HG02938 (cell line): ENCODE results near the gene THAP12.
"Not testable (repeated sequence)": the region's sequence is repeated elsewhere in the genome, so short reads cannot be mapped to it uniquely, and the experiment has no call there.

Experiments
- ATAC-seq: cut with Tn5 transposase; IDR thresholded peaks from one replicate; pipeline ENCODE4 v1.9.1; 2021; ENCODE audit warnings: mild to moderate bottlenecking, moderate library complexity; ENCODE audit not compliant: unreplicated experiment

Gene THAP12, protein sequence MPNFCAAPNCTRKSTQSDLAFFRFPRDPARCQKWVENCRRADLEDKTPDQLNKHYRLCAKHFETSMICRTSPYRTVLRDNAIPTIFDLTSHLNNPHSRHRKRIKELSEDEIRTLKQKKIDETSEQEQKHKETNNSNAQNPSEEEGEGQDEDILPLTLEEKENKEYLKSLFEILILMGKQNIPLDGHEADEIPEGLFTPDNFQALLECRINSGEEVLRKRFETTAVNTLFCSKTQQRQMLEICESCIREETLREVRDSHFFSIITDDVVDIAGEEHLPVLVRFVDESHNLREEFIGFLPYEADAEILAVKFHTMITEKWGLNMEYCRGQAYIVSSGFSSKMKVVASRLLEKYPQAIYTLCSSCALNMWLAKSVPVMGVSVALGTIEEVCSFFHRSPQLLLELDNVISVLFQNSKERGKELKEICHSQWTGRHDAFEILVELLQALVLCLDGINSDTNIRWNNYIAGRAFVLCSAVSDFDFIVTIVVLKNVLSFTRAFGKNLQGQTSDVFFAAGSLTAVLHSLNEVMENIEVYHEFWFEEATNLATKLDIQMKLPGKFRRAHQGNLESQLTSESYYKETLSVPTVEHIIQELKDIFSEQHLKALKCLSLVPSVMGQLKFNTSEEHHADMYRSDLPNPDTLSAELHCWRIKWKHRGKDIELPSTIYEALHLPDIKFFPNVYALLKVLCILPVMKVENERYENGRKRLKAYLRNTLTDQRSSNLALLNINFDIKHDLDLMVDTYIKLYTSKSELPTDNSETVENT

DNA sequence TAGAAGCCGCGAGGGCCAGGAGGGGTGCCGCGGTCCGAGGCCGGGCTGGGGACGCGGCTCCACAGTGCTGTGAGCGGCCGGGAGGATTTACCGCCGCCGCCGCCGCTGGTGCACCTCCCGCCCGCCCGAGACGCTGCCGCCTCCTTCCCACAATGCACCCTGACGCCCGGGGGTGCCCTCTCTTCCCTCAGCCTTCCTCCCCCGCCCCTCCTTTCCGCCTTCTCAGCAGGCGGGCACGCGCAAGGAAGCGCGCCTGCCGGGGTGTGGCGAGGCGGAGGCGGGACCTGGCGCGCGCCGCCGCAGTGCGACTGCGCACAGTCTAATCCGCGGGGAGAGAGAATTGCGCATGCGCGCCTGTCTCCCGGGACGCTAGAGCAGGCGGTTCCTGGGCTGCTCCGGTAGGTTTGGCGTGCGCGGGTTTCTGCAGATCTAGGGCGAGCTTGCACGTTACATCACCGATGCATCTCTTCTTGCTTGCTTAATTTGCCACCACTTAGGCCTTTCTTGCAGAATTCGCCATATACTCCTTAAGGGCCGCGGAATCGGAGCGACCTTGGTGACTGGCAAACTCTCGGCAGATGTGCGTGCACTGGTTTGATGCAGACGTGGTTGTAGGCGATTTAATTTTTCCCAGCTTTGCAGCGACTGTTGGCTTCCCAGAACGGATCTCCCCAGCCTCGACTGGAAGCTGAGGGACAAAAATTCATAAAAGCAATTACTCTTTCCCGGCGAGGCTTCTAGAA, at the start of gene THAP12, which contains the start of gene GVQW3:
TSS of gene THAP12 (minus strand) at position 156 of the 743 bp plus-strand sequence. CDS start 296 bp downstream, outside the sequence.
TSS of gene GVQW3 (plus strand) at position 347 of the 743 bp plus-strand sequence. CDS start 506 bp downstream, outside the sequence.
- peak; percentile 69 for ATAC-seq

GRCh38 chr11:76426660-76427059, 45.7 kb upstream of the THAP12 start:
- no peak for ATAC-seq

GRCh38 chr11:76424891-76425290, 44.0 kb upstream of the THAP12 start:
- no peak for ATAC-seq

DNA sequence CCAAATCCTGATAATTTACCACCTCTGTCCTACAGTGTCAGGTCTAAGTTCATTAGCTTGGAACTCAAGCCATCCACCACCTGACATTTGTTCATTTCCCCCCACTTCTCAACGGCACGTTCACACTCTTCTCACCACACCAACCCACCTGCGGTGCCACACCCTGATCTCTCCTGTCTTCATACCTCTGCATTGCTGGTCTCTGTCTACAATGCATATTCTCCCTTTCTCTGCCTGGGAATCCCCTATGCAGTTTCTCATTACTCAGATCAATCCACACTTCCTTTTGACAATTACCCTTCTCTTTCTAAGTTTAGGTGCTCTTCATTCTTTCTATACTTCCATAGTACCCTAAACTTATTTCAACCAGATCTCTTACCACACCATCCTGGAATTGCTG, 43.4 kb upstream of the THAP12 start:
- ATAC-seq: peak; percentile 54

DNA sequence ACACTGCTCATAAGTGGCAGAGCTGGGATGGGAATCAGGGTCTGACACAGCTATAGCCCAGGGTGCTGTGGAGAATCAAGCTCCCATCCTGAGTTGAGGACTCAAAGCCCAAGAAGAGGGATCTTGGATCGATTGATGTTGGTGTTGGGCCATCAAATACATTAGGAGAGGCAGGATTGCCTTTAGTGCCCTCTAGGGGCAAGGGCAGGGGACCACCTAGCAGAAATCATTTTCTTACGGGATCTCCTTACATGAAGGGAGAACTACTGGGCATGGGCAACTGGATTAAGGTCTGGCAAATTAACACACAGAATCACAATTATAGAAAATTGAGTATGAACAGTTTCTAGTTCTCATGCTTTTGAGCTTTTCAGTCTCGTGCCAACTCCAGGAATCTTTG, 39.0 kb upstream of the THAP12 start:
- ATAC-seq: no peak

DNA sequence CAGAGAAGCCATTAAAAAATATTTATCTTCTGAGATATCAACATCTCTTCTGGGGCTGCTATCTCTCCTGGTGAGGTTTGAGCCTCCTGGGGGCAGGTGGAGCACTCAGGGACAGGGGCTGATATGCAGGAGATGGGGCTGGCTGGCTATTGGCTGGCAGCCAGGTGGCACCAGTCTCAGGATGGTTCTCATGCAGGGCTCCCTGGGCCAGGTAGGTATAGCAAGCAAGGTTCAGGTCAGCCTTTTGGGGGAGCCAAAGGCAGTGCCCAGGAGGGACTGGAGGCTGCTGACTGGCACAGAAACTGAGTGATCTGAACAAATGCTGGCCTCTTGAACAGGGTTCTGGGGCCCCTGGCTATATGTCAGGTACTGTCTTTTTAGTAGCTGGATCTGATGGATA, 34.1 kb upstream of the THAP12 start:
- ATAC-seq: no peak

DNA sequence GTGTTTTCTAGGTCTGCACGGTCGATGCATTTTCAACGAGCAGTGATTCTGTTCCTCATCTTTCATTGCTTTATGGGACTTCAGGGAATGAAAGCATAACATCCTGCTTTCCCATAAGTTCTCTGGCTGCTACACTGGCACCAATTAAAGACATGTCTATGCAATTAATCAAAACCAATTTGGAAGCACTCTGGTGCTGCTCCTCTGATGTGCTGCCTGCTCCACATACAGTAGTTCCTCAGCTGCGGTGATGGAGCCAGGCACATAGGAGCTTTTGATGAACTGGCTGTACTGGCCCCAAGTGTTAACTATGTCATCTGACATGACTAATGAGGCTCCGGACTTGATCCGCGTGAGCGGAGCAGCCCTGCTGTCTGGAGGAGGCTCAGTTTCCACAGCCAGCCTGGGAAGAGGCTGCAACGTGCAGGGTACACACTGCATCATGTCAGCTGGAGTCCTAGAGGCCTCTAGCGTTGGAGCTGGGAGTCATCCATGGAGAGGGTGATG, 30.0 kb upstream of the THAP12 start:
- no peak for ATAC-seq

DNA sequence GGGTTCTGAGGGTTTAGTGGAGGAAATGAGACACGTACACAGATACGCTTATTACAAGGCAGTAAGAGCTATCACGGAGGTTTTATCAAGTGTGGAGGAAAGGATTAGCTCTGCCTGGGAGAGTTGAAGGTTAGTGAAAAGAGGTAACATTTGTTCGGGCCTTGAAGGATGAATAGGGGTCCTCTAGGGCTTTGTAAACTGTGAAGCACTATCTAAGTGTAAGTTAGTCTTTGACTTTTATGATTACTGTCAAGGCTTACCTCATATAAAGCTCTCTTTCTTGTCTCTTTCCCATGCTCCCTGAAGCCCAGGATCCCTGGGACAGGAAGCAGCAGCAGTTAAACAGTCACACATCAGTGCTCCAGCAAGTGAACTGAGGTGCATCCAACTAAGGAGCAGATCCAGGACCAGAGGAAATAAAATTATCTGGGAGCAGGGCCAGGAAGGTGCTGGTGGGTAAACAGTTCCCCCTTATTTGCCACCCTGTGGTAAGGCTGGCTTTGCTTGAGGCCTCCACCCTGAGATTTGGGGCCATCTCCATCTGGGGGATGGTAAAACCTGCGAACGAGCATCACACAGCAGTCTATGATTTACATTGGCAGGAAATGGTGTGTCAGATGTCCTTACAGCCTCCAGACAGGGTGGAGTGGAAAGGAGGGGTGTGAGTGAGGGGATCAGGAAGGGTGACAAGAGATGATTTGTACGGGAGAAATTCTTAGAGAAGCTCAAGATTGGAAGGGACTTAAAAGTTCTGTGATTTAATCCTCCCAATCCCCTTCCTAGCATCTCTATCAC, 27.4 kb upstream of the THAP12 start:
- ATAC-seq: no peak

DNA sequence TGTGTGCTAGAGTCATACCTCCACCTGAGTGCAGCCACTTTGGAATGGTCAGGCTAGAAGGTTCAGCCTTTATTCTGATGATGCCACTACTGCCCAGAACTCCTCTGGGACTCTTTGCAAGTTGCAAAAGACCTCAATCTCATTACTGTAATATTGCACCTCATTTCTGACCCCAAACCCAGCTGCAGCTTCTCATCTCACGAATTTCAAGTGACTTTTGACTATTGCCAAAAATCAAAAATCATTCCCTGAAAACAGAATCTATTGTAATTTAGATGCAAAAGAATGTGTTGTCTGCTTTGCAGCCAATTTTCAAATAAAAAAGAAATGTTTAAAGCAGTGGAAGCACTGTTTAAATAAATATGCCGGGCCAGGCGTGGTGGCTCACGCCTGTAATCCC, 25.4 kb upstream of the THAP12 start:
- no peak for ATAC-seq

- not testable (repeated sequence) for ATAC-seq
Measured at GRCh38 chr11:76401484-76401883, 20.6 kb upstream of the THAP12 start.

- no peak for ATAC-seq
Measured at GRCh38 chr11:76400967-76401366, 20.0 kb upstream of the THAP12 start.

DNA sequence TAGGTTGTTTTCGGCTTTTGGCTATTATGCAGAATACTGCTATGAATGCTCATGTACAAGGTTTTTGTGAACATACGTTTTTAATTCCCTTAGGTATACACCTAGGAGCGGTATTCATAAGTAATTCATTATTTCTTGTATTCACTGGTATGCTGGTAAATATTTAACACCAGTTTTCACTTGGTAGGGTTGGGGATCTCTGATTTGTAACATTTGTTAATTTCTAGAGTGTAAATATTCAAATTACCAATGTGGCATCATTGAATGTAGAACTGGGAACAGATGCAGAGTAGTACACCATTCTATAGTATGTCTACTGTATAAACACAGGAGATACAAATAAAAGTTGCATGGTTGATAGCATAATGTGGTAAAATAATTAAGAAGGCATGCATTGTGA, 16.5 kb upstream of the THAP12 start:
- no peak for ATAC-seq

- ATAC-seq: no peak
Measured at GRCh38 chr11:76395296-76395695, 14.4 kb upstream of the THAP12 start.

- no peak for ATAC-seq
Measured at GRCh38 chr11:76394411-76394810, 13.5 kb upstream of the THAP12 start.

DNA sequence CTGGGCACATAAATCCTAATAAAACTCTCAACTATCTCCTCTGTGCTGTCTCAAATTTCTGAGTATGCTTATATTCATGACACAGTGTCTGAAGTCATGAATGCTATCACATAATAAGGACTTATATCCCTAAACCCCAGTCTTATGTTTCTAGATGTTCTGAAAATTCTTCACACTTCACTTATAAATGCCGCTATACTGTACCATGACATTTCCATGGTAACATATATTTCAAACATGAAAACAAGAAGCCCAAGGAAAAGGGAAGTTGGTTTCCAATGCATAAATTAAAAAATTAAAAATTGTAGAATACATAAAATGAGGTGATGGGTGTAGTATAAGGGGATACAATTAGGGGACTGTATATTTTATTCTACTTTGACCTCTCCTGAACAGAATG, 11.9 kb upstream of the THAP12 start:
- ATAC-seq: no peak

GRCh38 chr11:76391811-76392475, 11.0 kb upstream of the THAP12 start:
- ATAC-seq: no peak

DNA sequence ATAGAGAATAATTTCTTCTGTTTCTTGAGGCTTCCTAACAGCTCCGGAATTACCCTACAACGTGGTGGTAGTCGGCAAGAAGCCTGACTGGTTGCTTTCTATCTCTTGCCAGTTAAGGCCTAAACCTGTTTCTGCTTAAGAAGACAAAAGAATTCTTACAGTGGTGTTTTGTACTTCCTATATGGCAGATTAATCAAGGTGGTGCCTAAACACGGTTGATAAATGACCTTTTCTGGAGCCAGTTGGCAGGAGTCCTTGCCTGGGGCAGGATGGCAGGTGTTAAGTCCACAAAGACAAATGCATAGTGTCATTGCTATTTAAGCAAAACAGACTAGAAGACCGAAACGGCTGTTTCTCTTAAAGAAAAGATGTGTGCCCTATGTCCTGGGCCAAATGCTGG, 10.1 kb upstream of the THAP12 start:
- ATAC-seq: no peak

GRCh38 chr11:76388408-76388807, 7.5 kb upstream of the THAP12 start:
- no peak for ATAC-seq

GRCh38 chr11:76385903-76386302, 5.0 kb upstream of the THAP12 start:
- no peak for ATAC-seq

DNA sequence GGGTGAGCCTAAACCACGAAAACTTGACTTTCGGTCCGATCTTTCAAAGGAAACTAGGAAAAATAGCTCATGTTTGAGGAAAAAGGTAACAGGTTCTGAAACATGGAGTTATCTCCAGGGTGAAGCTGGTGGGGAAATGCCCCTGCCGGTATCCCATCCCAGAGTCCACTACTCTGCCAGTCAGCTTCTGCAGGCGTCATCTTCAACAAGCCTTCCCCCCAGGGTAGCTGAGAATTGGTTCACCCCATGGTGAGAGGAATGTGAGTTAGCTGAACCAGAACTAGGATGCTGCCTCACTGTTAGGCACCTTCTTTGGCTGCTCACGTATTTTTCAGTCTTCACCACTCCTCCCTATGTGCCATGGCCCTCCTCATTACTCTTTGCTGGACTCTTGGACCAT, 1.3 kb upstream of the THAP12 start:
- ATAC-seq: no peak
